ENCODE data around the gene THAP10.

THAP10 gene

DNA sequence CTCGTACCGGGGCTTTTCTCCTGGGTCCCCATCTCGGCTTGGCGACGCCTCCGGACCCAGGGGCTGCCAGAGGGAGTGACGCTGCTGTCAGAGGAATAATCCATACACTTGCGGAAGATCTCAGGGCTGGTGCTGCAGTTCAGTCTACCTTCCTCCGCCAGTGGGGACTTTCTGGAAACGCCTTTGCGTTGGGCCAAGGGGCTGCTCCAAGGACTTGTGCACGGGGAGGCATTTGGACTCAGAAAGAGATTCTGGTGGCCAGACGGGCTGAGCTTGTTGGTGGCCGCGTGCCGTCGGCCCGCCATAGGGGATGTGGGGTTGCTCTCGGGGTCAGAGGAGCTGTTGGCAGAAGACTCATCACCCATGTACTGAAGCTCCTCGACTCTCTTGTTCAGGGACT lies 60.1 kb downstream of the THAP10 start:
- no peak overlapping the region for H3K4me3 ChIP-seq (replicated peaks; ENCODE audit: insufficient read depth, low read length)
- no peaks in the 10 kb centered on the region for H3K27me3 ChIP-seq (ENCODE audit: insufficient read depth, poor library complexity, severe bottlenecking)
- no peak for DNase-seq (ENCODE audit: low read depth in 1 of 2, low spot score in 1 of 2)
- TF ChIP-seq GABPA (IDR thresholded peaks at IDR 0.05; ENCODE audit: low read depth) = no peak
- no peak for TF ChIP-seq POLR2AphosphoS5 (IDR thresholded peaks at IDR 0.05; ENCODE audit: low read depth)
- TF ChIP-seq CTCF (IDR thresholded peaks at IDR 0.05; ENCODE audit: insufficient read depth, low read length) = no peak
- TF ChIP-seq SPI1 (IDR thresholded peaks at IDR 0.05; ENCODE audit: borderline replicate concordance, low read depth) = no peak
- no peak for TF ChIP-seq REST (IDR thresholded peaks at IDR 0.05; ENCODE audit: insufficient replicate concordance, low read depth)
- H3K27ac ChIP-seq (replicated peaks) = no peak overlapping the region
